Measurements from ENCODE around the gene PICALM.
"Not testable (repeated sequence)": the region's sequence is repeated elsewhere in the genome, so short reads cannot be mapped to it uniquely, and the experiment has no call there.

PICALM gene, protein sequence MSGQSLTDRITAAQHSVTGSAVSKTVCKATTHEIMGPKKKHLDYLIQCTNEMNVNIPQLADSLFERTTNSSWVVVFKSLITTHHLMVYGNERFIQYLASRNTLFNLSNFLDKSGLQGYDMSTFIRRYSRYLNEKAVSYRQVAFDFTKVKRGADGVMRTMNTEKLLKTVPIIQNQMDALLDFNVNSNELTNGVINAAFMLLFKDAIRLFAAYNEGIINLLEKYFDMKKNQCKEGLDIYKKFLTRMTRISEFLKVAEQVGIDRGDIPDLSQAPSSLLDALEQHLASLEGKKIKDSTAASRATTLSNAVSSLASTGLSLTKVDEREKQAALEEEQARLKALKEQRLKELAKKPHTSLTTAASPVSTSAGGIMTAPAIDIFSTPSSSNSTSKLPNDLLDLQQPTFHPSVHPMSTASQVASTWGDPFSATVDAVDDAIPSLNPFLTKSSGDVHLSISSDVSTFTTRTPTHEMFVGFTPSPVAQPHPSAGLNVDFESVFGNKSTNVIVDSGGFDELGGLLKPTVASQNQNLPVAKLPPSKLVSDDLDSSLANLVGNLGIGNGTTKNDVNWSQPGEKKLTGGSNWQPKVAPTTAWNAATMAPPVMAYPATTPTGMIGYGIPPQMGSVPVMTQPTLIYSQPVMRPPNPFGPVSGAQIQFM

DNA sequence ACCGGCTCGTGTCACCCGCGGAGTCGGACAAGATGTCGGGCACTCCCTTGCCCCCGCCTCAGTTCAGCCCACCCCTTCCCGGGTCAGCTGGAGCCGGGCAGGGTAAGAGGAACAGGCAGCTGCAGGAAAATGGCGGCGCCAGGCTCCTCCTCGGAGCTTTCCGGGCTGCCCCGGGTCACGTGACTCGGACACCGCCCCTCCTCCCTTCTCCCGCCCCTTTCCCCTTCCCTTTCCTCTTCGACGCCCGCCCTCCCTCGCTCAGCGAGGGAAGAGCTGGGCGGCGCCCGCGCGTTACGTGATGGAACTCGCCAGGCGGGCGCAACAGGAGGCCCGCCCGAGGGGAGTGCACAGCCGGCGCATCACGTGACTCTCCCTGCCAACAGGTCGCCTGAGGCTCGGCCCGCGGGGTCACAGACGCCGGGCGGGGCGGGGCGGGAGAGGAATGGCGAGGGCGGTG is at the start of gene PICALM:
Gene PICALM (minus strand): TSS at position 134 of the 457 bp plus-strand sequence. CDS start 304 bp downstream, outside the sequence.
- DNase-seq (ENCODE audit: insufficient read length, low spot score) = peak; percentile 78
- no peak for FAIRE-seq

DNA sequence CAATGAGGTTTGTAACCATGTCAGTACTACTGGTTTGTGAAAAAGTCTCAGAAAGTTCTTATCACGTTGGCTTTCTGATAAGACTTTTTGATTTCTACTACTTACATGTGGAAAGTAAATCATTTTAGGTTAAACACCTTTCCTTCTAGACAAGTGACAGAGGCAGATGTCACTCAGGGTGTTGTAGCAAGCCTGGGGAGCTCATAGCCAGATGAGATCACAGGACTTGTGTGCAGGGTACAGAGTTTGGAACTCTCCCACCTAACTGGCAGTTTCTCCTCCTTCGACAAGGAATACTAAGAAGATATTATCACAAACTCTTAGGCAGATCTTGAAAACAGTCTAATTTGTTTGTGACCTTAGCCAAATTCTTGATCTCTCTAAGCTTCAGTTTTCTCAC is 49.4 kb upstream of the PICALM start:
- DNase-seq (ENCODE audit: insufficient read length, low spot score) (no peak), FAIRE-seq (peak; percentile 53)

DNA sequence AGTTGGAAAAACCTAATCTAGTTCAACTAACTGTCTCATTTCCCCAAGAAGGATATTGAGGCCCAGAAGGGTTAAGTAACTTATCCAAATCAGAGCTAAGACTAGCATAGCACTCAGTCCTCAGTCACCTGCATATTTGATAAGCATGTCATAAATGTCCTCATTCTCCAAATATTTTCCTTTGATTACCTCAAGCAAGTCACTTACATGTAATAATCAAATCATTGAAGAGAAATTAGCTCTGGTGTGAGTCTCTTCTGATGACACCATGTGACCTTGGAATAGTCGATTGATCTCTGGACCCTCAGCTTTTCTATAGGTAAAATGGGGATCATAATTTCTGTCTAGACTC is 48.8 kb upstream of the PICALM start:
- DNase-seq (ENCODE audit: insufficient read length, low spot score) (no peak), FAIRE-seq (peak; percentile 11)

DNA sequence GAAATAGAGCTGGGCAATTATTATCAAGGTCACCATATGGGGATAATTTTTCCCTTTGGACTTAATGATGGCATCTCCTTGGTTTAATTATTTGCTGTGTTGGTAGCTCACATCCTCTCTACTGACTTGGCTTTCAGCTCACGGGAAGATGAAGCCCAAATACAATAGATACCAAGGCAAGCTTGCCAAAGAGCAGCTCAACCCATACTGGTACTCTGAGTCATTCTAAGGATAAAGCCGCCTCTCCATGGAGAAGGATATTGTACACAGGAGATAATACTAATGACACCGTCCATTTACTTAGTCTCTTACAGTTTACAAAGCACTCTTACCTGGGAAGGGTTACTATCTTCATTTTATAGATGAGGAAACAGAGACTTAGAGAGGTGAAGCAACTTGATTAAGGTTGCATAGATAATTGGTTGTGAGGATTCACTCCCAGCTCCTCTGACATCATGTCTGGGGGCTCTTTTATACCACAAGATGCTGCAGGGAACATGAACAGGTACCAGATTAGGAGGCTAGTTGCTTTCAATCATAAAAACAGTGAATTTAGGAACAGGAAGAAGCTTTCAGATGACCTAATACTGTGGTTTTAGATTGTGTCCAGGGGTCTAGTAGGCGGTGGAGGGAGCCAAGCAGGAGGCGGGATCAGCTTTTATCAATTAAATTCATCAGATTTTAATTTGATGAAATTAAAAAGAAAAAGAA is 48.3 kb upstream of the PICALM start:
- peak; percentile 57 for FAIRE-seq
- no peak for DNase-seq (ENCODE audit: insufficient read length, low spot score)

DNA sequence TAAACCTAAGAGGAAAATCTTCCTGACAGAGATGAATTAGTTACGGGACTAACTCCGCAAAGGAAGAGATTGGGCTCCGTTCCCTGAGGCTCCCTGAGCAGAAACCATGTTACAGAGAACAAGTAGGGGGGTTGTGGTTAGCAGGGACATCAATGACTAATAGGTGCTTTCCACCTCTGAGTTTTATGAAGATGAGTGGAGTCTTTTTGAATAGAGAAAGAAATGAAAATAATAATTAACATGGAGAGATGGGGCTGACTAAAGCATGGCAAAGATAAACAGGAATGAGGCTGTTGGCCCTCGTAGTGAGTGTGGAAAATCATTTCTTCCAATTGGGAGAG is 47.5 kb upstream of the PICALM start:
- peak; percentile 93 for FAIRE-seq
- peak; percentile 60 for DNase-seq (ENCODE audit: insufficient read length, low spot score)

DNA sequence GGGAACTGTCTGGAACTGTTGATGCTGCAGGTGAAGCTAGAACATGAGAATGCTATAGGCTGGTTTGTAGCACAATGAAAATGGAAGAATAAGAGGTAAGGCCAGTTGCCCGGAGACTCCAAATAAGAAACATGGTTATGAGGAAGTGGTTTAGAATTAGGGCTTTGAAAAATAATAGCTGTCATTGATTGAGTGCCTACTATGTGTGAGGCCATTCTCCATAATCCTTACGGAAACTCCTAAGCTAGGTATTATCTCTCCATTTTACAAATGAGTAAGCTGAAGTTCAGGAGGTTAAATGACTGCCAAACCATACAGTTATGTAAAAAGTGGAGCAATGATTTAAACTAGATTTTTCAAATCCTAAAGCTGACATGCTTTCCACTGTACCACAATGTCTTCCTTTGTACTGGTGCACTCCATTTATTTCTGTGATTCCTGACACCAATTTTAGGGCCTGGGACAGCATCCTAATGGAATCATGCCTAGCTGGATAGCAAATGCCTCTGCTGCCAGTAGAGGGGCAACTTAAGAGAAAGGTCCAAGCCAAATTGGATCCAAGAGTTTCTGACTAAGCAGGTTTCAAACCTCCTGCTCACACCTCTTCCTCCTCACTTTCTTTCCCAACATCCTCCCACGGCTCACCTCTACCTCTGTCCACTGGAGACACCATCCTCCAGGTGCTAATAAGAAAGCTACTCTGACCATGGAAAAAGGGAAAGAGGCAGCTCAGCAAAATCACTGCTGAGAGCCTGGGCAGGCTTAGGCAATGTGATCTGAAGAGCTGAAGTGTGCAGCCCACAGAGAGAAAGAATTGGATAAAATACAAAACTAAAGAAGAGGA is 46.9 kb upstream of the PICALM start:
- FAIRE-seq = no peak
- no peak for DNase-seq (ENCODE audit: insufficient read length, low spot score)

DNA sequence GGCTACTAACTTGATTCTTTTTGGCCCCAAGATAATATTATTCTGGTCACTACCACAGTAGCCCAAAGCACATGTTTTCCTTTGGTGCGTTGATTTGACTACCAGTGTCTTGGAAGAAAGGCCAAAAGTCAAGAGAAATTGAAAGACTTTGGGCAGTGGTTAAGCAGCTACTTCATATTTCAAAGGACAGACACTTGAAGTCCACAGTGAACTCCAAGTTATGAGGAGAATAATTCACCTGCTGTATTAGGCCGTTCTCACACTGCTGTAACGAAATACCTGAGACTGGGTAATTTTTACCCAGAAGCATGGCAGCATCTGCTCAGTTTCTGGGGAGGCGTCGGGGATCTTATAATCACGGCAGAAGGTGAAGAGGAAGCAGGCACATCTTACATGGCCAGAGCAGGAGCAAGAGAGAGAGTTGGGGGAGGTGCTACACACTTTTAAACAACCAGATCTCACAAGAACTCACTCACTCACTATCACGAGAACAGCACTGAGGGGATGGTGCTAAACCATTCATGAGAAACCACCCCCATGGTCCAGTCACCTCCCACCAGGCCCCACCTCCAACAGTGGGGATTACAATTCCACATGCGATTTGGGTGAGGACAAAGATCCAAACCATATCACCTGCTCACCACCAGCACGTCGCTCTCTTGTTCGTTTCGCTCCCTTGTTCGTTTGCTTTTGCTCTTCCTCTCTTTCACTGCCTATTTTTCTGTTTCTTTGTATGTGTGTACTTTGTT is 40.2 kb upstream of the PICALM start:
- DNase-seq (ENCODE audit: insufficient read length, low spot score) (no peak), FAIRE-seq (no peak)

DNA sequence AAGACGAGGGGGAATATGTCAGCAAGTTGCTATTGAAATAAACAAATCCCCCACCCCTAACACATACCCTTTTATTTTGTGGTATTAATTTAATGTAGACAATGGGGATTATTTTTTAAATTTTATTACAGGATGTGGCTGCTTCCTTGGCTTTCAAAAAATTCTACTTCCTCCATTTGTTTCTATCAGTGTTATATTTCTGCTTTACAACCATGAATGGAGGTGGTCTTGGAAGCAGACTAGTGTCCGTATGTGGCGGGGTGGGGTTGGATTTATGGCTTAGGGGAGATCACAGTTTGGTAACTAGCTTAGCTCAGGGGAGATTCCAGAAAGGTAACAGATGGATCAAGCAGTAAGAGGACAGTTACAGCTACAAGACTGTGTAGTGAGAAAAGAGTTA is 39.3 kb upstream of the PICALM start:
- FAIRE-seq (no peak), DNase-seq (ENCODE audit: insufficient read length, low spot score) (no peak)

DNA sequence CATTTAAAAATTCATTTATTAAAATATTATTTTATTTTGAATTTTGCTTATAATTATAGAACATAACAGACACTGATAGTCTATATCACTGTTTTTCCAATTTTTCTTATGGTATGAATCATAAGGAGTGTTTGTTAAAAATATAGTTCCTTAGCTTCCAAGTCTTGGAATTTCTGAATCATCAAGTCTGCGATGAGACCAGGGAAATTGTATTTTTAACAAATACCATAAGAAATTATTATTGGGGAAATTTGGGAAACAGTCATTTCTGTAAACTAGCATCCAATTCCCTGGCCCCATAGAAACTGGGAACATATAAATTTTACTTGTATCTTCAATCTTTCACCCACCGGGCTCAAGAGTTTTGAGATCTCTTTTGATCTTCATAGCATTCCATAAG is 38.0 kb upstream of the PICALM start:
- DNase-seq (ENCODE audit: insufficient read length, low spot score) (no peak), FAIRE-seq (no peak)

DNA sequence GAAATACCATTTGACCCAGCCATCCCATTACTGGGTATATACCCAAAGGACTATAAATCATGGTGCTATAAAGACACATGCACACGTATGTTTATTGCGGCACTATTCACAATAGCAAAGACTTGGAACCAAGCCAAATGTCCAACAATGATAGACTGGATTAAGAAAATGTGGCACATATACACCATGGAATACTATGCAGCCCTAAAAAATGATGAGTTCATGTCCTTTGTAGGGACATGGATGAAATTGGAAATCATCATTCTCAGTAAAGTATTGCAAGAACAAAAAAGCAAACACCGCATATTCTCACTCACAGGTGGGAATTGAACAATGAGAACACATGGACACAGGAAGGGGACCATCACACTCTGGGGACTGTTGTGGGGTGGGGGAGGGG is 37.1 kb upstream of the PICALM start:
- not testable (repeated sequence) for FAIRE-seq; DNase-seq (ENCODE audit: insufficient read length, low spot score)

DNA sequence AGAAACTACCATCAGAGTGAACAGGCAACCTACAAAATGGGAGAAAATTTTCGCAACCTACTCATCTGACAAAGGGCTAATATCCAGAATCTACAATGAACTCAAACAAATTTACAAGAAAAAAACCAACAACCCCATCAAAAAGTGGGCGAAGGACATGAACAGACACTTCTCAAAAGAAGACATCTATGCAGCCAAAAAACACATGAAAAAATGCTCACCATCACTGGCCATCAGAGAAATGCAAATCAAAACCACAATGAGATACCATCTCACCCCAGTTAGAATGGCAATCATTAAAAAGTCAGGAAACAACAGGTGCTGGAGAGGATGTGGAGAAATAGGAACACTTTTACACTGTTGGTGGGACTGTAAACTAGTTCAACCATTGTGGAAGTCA is 36.7 kb upstream of the PICALM start:
- DNase-seq (ENCODE audit: insufficient read length, low spot score); FAIRE-seq: not testable (repeated sequence)

DNA sequence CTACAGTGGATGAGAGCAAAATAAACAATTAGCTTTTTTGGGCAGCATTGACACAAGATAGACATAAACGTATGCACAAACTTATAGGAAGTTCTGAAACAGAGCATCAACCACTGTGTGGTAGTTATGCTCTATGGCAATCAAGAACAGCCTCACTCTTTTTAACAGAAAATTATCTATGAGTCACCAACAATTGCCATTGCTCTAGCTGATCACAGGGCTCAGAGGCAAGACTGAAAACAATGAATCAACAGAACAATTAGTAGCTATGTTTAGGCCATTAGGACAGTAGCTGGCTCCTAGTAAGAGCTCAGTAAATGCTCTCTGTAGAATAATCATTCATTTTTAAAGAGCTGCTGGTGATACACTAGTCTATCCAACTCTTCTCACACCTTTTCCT is 34.9 kb upstream of the PICALM start:
- peak; percentile 47 for FAIRE-seq

DNA sequence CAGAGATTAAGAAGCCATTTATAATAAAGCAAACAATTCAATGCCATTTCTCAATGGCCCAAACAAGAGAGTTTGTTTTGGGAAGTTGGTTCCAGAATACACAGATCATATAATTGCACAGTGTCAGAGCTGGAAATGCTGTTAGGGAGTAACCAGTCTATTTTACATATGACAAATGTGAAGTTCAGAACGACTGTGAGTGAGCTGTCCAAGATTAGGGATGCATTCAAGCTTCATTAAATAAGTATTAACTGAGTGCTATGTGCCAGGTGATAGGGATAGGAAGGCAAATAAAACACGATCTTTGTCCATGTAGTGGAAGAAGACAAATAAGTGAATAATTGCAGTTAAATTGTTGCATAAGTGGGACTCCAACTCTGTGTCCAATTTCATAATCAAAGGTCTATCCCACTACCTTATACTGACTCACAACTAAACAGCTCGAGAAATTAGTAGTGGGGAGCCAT is 33.1 kb upstream of the PICALM start:
- DNase-seq (ENCODE audit: insufficient read length, low spot score) = no peak
- no peak for FAIRE-seq

More for the DNA sequence above, 34.9 kb upstream of the PICALM start:
- DNase-seq (ENCODE audit: insufficient read length, low spot score) = no peak

DNA sequence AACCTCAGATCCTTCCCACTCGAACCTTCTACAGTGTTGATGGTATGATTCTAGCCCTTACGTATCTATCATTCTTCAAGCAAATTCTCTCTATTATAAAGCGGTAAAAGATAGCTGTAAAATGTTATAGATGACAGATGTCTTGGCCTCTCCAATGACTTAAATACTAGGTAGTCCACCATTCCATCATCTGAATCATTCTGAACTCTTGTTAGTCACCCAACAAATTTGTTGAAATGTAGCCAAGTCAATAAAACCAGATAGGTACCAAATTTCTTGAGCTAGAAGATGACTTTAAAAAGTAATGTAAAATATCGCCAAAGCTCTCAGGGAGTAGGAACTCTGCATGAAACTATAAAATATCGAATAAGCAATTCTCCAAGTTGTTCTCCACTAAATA is 32.6 kb upstream of the PICALM start:
- DNase-seq (ENCODE audit: insufficient read length, low spot score) (no peak), FAIRE-seq (no peak)

DNA sequence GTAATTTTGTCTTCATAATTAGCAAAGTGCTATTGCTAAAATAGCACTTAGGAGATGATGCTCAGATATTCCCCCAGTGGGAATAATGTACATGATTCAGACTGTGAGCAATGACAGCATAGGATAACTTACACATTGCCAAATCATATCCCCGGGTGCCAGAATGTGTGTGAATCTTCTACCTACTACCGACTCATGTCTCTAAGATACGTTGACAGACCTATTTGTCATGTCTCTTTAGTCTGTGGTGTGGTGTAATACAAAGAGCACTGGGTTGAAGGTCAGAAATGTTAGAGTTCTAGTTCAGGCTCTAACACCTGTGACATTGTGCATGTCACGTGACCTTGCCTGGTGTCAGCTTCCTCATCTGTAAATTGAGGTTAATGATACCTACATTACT is 31.0 kb upstream of the PICALM start:
- FAIRE-seq (no peak), DNase-seq (ENCODE audit: insufficient read length, low spot score) (no peak)

DNA sequence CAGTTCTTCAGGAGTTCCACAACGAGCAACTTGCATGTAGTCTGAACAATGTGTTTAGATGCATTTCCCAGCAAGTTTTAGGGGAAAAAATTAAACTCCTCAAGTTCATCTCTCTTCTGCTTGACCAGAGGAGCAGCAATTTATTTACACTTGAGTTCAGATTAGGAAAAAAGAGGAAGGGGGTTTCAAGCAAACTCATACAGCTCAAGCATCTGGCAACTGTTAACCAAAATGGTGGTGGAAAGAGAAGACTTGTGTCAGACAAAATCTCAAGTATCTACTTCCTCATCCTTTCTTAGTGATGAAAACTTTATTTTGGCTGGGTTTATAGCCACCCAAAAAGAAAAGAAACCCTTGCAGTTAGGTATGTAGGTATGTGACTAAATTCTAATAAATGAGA is 29.1 kb upstream of the PICALM start:
- FAIRE-seq (no peak), DNase-seq (ENCODE audit: insufficient read length, low spot score) (no peak)

DNA sequence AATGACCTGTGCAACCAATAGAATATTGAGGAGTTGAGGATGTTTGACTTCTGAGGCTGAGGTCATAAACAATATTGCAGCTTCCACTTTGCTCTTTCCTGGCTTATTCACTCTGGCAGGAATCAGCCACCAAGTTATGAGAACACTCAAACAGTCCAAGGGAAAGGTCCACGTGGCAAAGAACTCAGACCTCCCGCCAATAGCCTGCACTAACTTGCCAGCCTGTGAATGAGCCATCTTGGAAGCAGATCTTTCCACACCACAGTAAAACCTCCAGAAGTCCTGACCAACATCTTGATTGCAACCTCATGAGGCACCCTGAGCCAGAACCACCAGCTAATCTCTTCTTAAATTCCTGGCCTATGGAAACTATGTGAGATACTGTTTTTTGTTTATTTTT is 22.7 kb upstream of the PICALM start:
- FAIRE-seq (no peak), DNase-seq (ENCODE audit: insufficient read length, low spot score) (no peak)

DNA sequence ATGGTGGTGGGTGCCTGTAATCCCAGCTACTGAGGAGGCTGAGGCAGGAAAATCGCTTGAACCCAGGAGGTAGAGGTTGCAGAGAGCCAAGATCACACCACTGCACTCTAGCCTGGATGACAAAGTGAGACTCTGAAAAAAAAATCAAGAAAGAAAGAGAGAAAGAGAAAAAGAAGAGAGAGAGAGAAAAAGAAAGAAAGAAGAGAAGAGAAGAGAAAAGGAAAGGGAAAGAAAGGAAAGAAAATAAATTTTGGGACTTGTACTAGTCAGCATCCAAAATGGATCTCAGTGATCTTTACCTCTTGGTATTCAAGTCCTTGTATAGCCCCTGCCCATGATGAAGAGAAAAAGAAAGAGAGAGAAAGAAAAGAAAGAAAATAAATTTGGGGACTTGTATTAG is 22.2 kb upstream of the PICALM start:
- no peak for FAIRE-seq
- no peak for DNase-seq (ENCODE audit: insufficient read length, low spot score)

DNA sequence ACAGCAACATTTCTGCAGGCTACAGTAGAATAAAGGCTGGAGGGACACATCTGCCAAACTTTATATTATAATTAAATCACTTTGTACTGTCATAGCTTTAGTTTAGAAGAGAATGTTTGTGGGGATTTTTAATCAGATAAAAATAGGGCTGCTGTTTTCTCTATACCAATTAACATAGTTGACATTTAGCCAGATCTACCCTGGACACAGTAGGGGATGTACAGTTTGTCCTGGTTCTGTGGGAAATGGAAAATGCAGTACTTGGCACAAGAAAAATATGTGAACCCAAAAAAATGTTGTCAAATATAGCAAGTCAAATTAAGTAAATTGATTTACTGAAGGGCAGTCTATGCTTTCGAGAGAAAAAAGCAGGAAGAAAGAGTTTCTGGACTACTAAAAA is 20.8 kb upstream of the PICALM start:
- FAIRE-seq (no peak), DNase-seq (ENCODE audit: insufficient read length, low spot score) (no peak)

DNA sequence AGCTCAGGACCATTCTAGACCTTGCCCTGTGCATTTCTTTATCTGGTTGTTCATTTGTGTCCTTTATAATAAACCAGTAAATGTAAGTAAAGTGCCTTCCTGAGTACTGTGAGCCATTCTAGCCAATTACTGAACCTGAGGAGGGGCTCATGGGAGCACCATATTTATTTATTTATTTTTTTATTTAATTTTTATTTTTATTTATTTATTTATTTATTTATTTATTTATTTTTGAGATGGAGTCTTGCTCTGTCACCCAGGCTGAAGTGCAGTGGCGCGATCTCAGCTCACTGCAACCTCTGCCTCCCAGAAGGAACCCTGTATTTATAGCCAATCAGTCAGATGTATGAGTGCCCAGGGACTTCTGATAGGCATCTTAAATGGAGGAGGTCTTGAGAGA is 18.8 kb upstream of the PICALM start:
- DNase-seq (ENCODE audit: insufficient read length, low spot score); FAIRE-seq: not testable (repeated sequence)

Data from GM19239 (cell line).